Endodermal cell (in vitro differentiated cells): ENCODE measurements around the gene STRADA. TPM values are rescaled to one million over a fixed set of nuclear protein-coding genes. Genes with fewer than 3 reads are reported as not detected.

Experiments used
- DNase-seq: peaks from one replicate; pipeline ENCODE4 v3.0.0-alpha.2; 2017
- H3K27ac ChIP-seq: 2 replicates; pipeline ENCODE4 v1.5.1; 2013; ENCODE audit warnings: mild to moderate bottlenecking, low read depth, low read length, moderate library complexity
- H3K27me3 ChIP-seq: 2 replicates; pipeline ENCODE4 v1.6.1; 2013; ENCODE audit warnings: mild to moderate bottlenecking, low read length, moderate library complexity; ENCODE audit not compliant: insufficient read depth, control insufficient read depth, poor library complexity, severe bottlenecking
- H3K36me3 ChIP-seq: 2 replicates; pipeline ENCODE4 v1.7.0; 2013; ENCODE audit warnings: mild to moderate bottlenecking, low read length, moderate library complexity; ENCODE audit not compliant: control insufficient read depth, insufficient read depth
- H3K4me1 ChIP-seq: one replicate; pipeline ENCODE4 v1.7.0; 2013; ENCODE audit warnings: low read length; ENCODE audit not compliant: control insufficient read depth, insufficient read depth
- H3K4me3 ChIP-seq: 2 replicates; pipeline ENCODE4 v1.5.1; 2013; ENCODE audit warnings: mild to moderate bottlenecking, low read length, moderate library complexity
- H3K9ac ChIP-seq: 2 replicates; pipeline ENCODE4 v1.6.1; 2013; ENCODE audit warnings: mild to moderate bottlenecking, low read length, moderate library complexity; ENCODE audit not compliant: poor library complexity, severe bottlenecking; ENCODE audit errors: extremely low read depth
- H3K9me3 ChIP-seq: 2 replicates; pipeline ENCODE4 v1.6.1; 2013; ENCODE audit warnings: mild to moderate bottlenecking, low read length, moderate library complexity; ENCODE audit not compliant: control insufficient read depth
- H3K27ac Mint-ChIP-seq: 2 replicates; pipeline ENCODE4 v1.8.0; 2020; ENCODE audit warnings: mixed read lengths
- H3K27me3 Mint-ChIP-seq: 2 replicates; pipeline ENCODE4 v1.8.0; 2021; ENCODE audit warnings: mild to moderate bottlenecking, mixed read lengths; ENCODE audit not compliant: insufficient read depth
- H3K36me3 Mint-ChIP-seq: 2 replicates; pipeline ENCODE4 v1.8.0; 2020; ENCODE audit warnings: low read depth, mixed read lengths
- H3K4me1 Mint-ChIP-seq: 2 replicates; pipeline ENCODE4 v1.8.0; 2020; ENCODE audit warnings: mixed read lengths
- H3K4me3 Mint-ChIP-seq: 2 replicates; pipeline ENCODE4 v1.8.0; 2020; ENCODE audit warnings: mild to moderate bottlenecking, moderate library complexity, mixed read lengths
- H3K9me3 Mint-ChIP-seq: 2 replicates; pipeline ENCODE4 v1.8.0; 2020; ENCODE audit warnings: mild to moderate bottlenecking, mixed read lengths
- CTCF ChIP-seq: fragments of 200-600 bp; sonication (generic); conservative IDR thresholded peaks from 2 replicates; pipeline ENCODE4 v1.5.0; 2021; ENCODE audit warnings: antibody characterized with exemption, mild to moderate bottlenecking
- whole genome bisulfite sequencing, 2 experiments: methylation state at CpG; one replicate each; pipeline versions ENCODE4 v1.1.5 to v1.1.7; 2013; ENCODE audit warnings: missing lambda C conversion rate in 2 of 2, mixed read lengths in 1 of 2; ENCODE audit not compliant: insufficient coverage in 1 of 2, insufficient read length in 1 of 2; 5-methylcytosine and 5-hydroxymethylcytosine counted together
- total RNA-seq, 2 donors: library from RNA; stranded (reverse); fragmentation: NEBNext Ultra II Directional in 1 of 2; extraction: Animal tissue kit (Norgen Biotek cat#: 25700) in 1 of 2; gene quantifications; 2 replicates in 1 of 2; 3 replicates in 1 of 2; pipeline ENCODE4 v1.2.1, GENCODE V29; 2021

Gene STRADA
- total RNA-seq, 2 donors from 2014 or later: 49.7 to 73.1 TPM

DNA sequence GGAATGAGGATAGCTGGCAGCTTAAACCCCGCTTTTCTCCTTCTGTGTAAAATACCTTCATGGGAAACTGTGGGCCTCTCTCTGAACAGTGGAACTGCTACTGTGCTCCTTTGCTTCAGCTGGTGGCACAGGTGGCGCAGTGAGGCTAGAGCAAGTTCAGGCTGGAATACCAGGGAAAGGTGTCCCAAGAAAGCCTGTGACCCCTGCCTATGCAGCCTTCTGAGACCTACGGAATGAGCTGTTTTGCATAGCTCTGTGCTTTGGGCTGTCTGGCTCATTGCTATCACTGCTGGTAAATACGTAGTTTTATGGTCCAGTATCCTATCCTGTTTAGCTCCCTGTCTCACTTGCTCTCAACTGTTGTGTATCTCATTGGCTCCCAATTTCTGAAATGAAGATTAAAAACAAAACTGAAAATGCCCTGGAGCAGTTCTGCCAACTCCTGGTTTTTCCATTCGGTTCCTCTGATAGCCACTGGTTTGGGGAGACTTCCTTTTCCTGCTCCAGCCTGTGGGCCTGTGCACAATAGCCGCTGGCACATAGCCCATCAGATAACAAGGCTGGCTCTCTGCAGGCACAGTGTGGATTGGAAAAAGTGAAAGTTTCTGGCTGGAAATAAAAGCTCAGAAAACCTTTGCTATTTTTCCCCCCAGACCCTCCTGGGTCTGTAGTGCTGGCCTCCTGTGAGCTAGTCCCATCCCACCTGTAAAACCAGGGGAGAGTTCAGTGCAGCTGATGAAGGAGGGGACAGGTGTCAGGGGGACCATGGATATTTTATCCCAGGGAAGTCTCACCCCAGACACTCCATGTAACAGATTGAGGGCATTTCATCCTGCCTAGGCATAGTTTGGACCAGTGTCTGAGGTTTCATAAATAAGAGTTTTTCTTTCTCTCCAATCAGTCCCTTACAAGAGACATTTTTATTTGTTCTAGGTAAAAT is 65.7 kb downstream of the STRADA start:
- Histone ChIP-seq H3K36me3 (peaks cover 6% of the 10 kb centered on the region), H3K9me3 (no peaks in the 10 kb centered on the region), H3K4me1 (peaks cover 17% of the 10 kb centered on the region), H3K27ac (no peak overlapping the region), H3K4me3 (no peak overlapping the region), H3K9ac (no peak overlapping the region), H3K27me3 (no peaks in the 10 kb centered on the region)
- TF ChIP-seq CTCF: no peak
- H3K36me3 Mint-ChIP-seq: peaks cover 3% of the 10 kb centered on the region
- no peaks in the 10 kb centered on the region for H3K27me3 Mint-ChIP-seq
- peak; percentile 71 for DNase-seq
- no peaks in the 10 kb centered on the region for H3K9me3 Mint-ChIP-seq
- H3K27ac Mint-ChIP-seq: peak overlapping the region; percentile 60
- 88 to 91% methylated on average over 4 to 6 of the region's 6 CpGs for WGBS, 2 experiments
- peaks cover 50% of the 10 kb centered on the region for H3K4me1 Mint-ChIP-seq
- H3K4me3 Mint-ChIP-seq: no peak overlapping the region

- Histone ChIP-seq H3K9me3 (no peaks in the 10 kb centered on the region), H3K27ac (no peak overlapping the region), H3K27me3 (no peaks in the 10 kb centered on the region), H3K36me3 (peaks cover 6% of the 10 kb centered on the region), H3K9ac (no peak overlapping the region), H3K4me3 (no peak overlapping the region), H3K4me1 (peaks cover 17% of the 10 kb centered on the region)
- 27 to 47% methylated on average over 3 to 4 of the region's 4 CpGs for WGBS, 2 experiments
- Mint-ChIP-seq H3K4me3 (no peak overlapping the region), H3K27ac (peak overlapping the region; percentile 60), H3K9me3 (no peaks in the 10 kb centered on the region), H3K4me1 (peaks cover 43% of the 10 kb centered on the region), H3K36me3 (peaks cover 7% of the 10 kb centered on the region), H3K27me3 (no peaks in the 10 kb centered on the region)
- DNase-seq: peak; percentile 83
- TF ChIP-seq CTCF: no peak
Observed at GRCh38 chr17:63675231-63675606, 66.4 kb downstream of the STRADA start.

DNA sequence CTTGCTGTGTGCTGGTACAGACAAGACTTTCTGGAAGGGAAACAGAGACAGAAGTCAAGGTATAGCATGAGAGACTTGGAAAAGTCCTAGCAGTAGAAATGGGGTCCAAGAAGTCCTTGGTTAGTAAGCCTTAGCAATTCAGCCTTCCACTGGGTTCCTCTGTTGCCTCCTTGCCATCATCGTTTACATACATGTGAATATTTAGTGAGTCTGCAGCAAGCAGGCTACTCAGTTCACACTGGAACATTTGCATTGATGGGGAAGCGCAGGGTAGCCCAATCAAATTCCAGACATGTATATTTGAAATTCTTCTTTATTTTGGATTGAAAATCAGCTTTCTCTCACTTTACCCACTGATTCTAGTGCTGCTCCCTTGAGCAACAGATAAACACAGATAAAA is 68.7 kb downstream of the STRADA start:
- Histone ChIP-seq H3K4me3 (no peak overlapping the region), H3K36me3 (peaks cover 11% of the 10 kb centered on the region), H3K27me3 (no peaks in the 10 kb centered on the region), H3K9ac (no peak overlapping the region), H3K4me1 (peaks cover 17% of the 10 kb centered on the region), H3K9me3 (no peaks in the 10 kb centered on the region), H3K27ac (no peak overlapping the region)
- Mint-ChIP-seq H3K27ac (no peak overlapping the region), H3K36me3 (peaks cover 22% of the 10 kb centered on the region), H3K4me3 (no peak overlapping the region), H3K4me1 (peaks cover 38% of the 10 kb centered on the region), H3K9me3 (no peaks in the 10 kb centered on the region), H3K27me3 (no peaks in the 10 kb centered on the region)
- 98 to 100% methylated on average over 2 of the region's 2 CpGs for WGBS, 2 experiments
- no peak for TF ChIP-seq CTCF
- peak; percentile 55 for DNase-seq
